K562 (cell line): ENCODE data around the gene AK2. TPM values are rescaled to one million over a fixed set of nuclear protein-coding genes. Genes with fewer than 3 reads are reported as not detected.

ENCODE experiments used
- ATAC-seq: fragments of 200-7000 bp; cut with Tn5 transposase; 3 replicates; pipeline ENCODE4 v1.9.1; 2020; ENCODE audit warnings: moderate library complexity
- BruUV-seq: library from RNA; stranded (reverse); fragments of 400-500 nt; replicated peaks from 2 replicates; lab custom pipeline; 2021; lab: Mats Ljungman, UMichigan
- CTCF ChIA-PET: fragments of 300-600 bp; formaldehyde crosslinking; extraction: SDS; loops from one replicate; lab custom pipeline; 2021; ENCODE audit warnings: low intra/inter-chr PET ratio; lab: Yijun Ruan, JAX
- POLR2A ChIA-PET: fragments of 300-600, 350-650 bp; sonication (Branson Sonifier 250); formaldehyde crosslinking; extraction: SDS; loops from one replicate; lab custom pipeline; 2021; ENCODE audit warnings: antibody characterized with exemption, inconsistent platforms; lab: Yijun Ruan, JAX
- DNase-seq, 4 experiments: peaks; one replicate each; pipeline versions ENCODE4 v3.0.0 to v3.0.0-alpha.2; 2011 to 2018; ENCODE audit warnings: low spot score in 3 of 4, mixed read lengths in 3 of 4; ENCODE audit errors: extremely low read depth in 1 of 4
- FAIRE-seq: peaks from 2 replicates; lab custom pipeline; 2011; peaks lifted over from hg19 to GRCh38; lab: Jason Lieb, UNC
- H2AFZ ChIP-seq: 2 replicates; pipeline ENCODE4 v1.6.0; 2011; ENCODE audit warnings: low read depth, low read length, control low read depth, inconsistent platforms
- H3K27ac ChIP-seq: fragments of 200-600 bp; 3 replicates; pipeline ENCODE4 v1.8.0; 2011; ENCODE audit warnings: low read depth, mild to moderate bottlenecking, control low read depth, inconsistent platforms, low read length, moderate library complexity, mixed read lengths; ENCODE audit errors: extremely low read depth
- H3K27me3 ChIP-seq, 2 experiments: fragments of 300-600 bp in 1 of 2; 2 replicates in 1 of 2; 3 replicates in 1 of 2; pipeline versions ENCODE4 v1.6.0 to v1.8.0; 2011; ENCODE audit warnings: inconsistent platforms in 2 of 2, low read length in 2 of 2, mild to moderate bottlenecking in 1 of 2, mixed read lengths in 1 of 2, moderate library complexity in 1 of 2; ENCODE audit not compliant: control insufficient read depth in 2 of 2, insufficient read depth in 2 of 2
- H3K36me3 ChIP-seq: fragments of 300-600 bp; 3 replicates; pipeline ENCODE4 v1.8.0; 2011; ENCODE audit warnings: mild to moderate bottlenecking, low read length, inconsistent platforms; ENCODE audit not compliant: control insufficient read depth, insufficient read depth
- H3K4me1 ChIP-seq, 2 experiments: fragments of 200-600 bp in 1 of 2; replicated peaks in 1 of 2; 2 replicates in 1 of 2; 3 replicates in 1 of 2; pipeline versions ENCODE4 v1.5.1 to v1.8.0; 2011; ENCODE audit warnings: inconsistent platforms in 2 of 2, low read length in 2 of 2, mild to moderate bottlenecking in 1 of 2, mixed read lengths in 1 of 2, moderate library complexity in 1 of 2; ENCODE audit not compliant: control insufficient read depth in 2 of 2, insufficient read depth in 2 of 2
- H3K4me2 ChIP-seq: 2 replicates; pipeline ENCODE4 v1.6.1; 2011; ENCODE audit warnings: low read length, control low read depth, inconsistent platforms, mixed read lengths; ENCODE audit not compliant: insufficient read depth
- H3K4me3 ChIP-seq: fragments of 200-600 bp; sonication (generic), shearing (Covaris generic); 2 replicates; pipeline ENCODE4 v1.5.1; 2016; ENCODE audit warnings: control low read depth, inconsistent platforms
- H3K79me2 ChIP-seq: fragments of 200-600 bp; 3 replicates; pipeline ENCODE4 v1.8.0; 2011; ENCODE audit warnings: low read length, inconsistent platforms; ENCODE audit not compliant: control insufficient read depth, insufficient read depth
- H3K9ac ChIP-seq, 2 experiments: 2 replicates each; pipeline versions ENCODE4 v1.6.0 to v1.6.1; 2011; ENCODE audit warnings: low read depth in 2 of 2, low read length in 2 of 2, control low read depth in 1 of 2, inconsistent platforms in 1 of 2, mild to moderate bottlenecking in 1 of 2, mixed read lengths in 1 of 2; ENCODE audit not compliant: insufficient read depth in 1 of 2
- H3K9me1 ChIP-seq: one replicate; pipeline ENCODE4 v1.6.0; 2011; ENCODE audit warnings: inconsistent platforms, mild to moderate bottlenecking, low read length, moderate library complexity; ENCODE audit not compliant: control insufficient read depth, insufficient read depth
- H3K9me3 ChIP-seq: replicated peaks from 2 replicates; pipeline ENCODE4 v1.5.1; 2011; ENCODE audit warnings: low read depth, low read length, inconsistent platforms; ENCODE audit not compliant: control insufficient read depth, insufficient read depth
- H4K20me1 ChIP-seq: replicated peaks from 2 replicates; pipeline ENCODE4 v1.6.1; 2011; ENCODE audit warnings: low read length, inconsistent platforms, mixed read lengths; ENCODE audit not compliant: control insufficient read depth, insufficient read depth
- CCNT2 ChIP-seq: IDR thresholded peaks from 2 replicates; pipeline ENCODE4 v1.6.1; 2011; ENCODE audit warnings: borderline replicate concordance, low read depth, mild to moderate bottlenecking, moderate library complexity, mixed read lengths, low read length; ENCODE audit not compliant: insufficient read length; ENCODE audit errors: extremely low read depth
- ELK1 ChIP-seq: sonication (generic); formaldehyde crosslinking; IDR thresholded peaks from 2 replicates; pipeline ENCODE4 v1.8.1; 2022; ENCODE audit warnings: missing genetic modification reagents
- HINFP ChIP-seq: fragments of 450-650 bp; conservative IDR thresholded peaks from 2 replicates; pipeline ENCODE4 v1.6.1; 2016; ENCODE audit warnings: missing genetic modification characterization, low read depth, mild to moderate bottlenecking, control low read depth, missing compliant biosample characterization
- NKRF ChIP-seq: fragments of 450-650 bp; IDR thresholded peaks from 2 replicates; pipeline ENCODE4 v1.6.1; 2016; ENCODE audit warnings: borderline replicate concordance
- PURB ChIP-seq: sonication (generic); formaldehyde crosslinking; IDR thresholded peaks from 2 replicates; pipeline ENCODE4 v1.9.0; 2021; ENCODE audit warnings: low read depth, mild to moderate bottlenecking, missing genetic modification reagents
- RAD51 ChIP-seq: fragments of 450-650 bp; IDR thresholded peaks from 2 replicates; pipeline ENCODE4 v1.7.1; 2016; ENCODE audit warnings: low read depth, mild to moderate bottlenecking, borderline replicate concordance
- TCF3 ChIP-seq: sonication (generic); formaldehyde crosslinking; IDR thresholded peaks from 2 replicates; pipeline ENCODE4 v1.4.0; 2020; ENCODE audit warnings: mild to moderate bottlenecking, missing genetic modification reagents
- ZFP91 ChIP-seq: sonication (generic); formaldehyde crosslinking; IDR thresholded peaks from 2 replicates; pipeline ENCODE4 v1.8.0; 2022; ENCODE audit warnings: mild to moderate bottlenecking, missing genetic modification reagents
- ZHX1 ChIP-seq: fragments of 150-350 bp; conservative IDR thresholded peaks from 2 replicates; pipeline ENCODE4 v1.6.1; 2014; ENCODE audit warnings: low read length
- ZNF239 ChIP-seq: fragments of 250-450 bp; sonication (Bioruptor Pico); IDR thresholded peaks from 2 replicates; pipeline ENCODE4 v1.4.0; 2020; ENCODE audit warnings: mild to moderate bottlenecking
- WGBS: fragments of 100-300 bp; shearing (Covaris generic); methylation state at CpG from one replicate; pipeline ENCODE4 v1.1.6; 2016; ENCODE audit warnings: low coverage, mixed read lengths; ENCODE audit not compliant: insufficient coverage; ENCODE audit errors: missing lambda C conversion rate; 5-methylcytosine and 5-hydroxymethylcytosine counted together
- in situ Hi-C: fragments of 300-500 bp; cut with MboI; formaldehyde crosslinking; loops from 4 replicates; pipeline ENCODE4 v1.15.0; 2018; ENCODE audit warnings: inconsistent platforms, mixed read lengths
- intact Hi-C: fragments of 100-400 bp; cut with micrococcal nuclease; formaldehyde crosslinking; loops from 2 replicates; pipeline ENCODE4 v1.14.2; 2022
- polyA plus RNA-seq, 8 experiments: library from polyadenylated mRNA; depleted of rRNA in 4 of 8; stranded (reverse) in 5 of 8; unstranded in 3 of 8; fragments of >200 nt; fragmentation: Nextera tagmentation in 2 of 8; fragmentation: Illumina TruSeq in 1 of 8; extraction: Ambion mirVana in 2 of 8; extraction: Trizol in 1 of 8; gene quantifications; 2 replicates each; pipeline versions ENCODE4 v1.2.1 to v1.2.3, GENCODE V29; 2011 to 2014; ENCODE audit warnings: inconsistent platforms in 1 of 8, missing spikeins in 1 of 8
- total RNA-seq, 7 experiments: library from RNA; depleted of rRNA in 6 of 7; stranded (reverse); fragments of >200 nt in 6 of 7; fragmentation: Illumina TruSeq in 2 of 7; extraction: Trizol in 2 of 7; gene quantifications; 2 replicates each; pipeline versions ENCODE4 v1.2.1 to v1.2.3, GENCODE V29; 2011 to 2021; ENCODE audit warnings: low replicate concordance in 1 of 7

Gene AK2
- total and polyA plus RNA-seq, 9 of the 15 experiments (the other 6 are each of a cell fraction or from before 2014, with no cell fraction given), result 105 to 1,050 (median 509) TPM

- Histone ChIP-seq H3K79me2 (peaks cover 36% of the 10 kb centered on the region), H3K27me3 (no peaks in the 10 kb centered on the region), H3K9me3 (no peaks in the 10 kb centered on the region), H3K4me2 (no peak overlapping the region), H3K9me1 (no peaks in the 10 kb centered on the region), H3K9ac (no peak overlapping the region), H3K36me3 (peaks cover 90% of the 10 kb centered on the region), H2AFZ (no peak overlapping the region), H3K4me3 (no peak overlapping the region), H3K4me1 (peaks cover 7 to 14% of the 10 kb centered on the region in 2 experiments; a peak in 4 of 5 replicates), H3K27ac (no peak overlapping the region)
- intact Hi-C loops, result no loop called here
- POLR2A ChIA-PET, result interaction anchor here (0.6 to 1.6 kb wide), 6 partner anchors 8 to 33 kb away, joined by 3 to 6 read pairs (median 4); no protein-coding TSS in a partner anchor
- CTCF ChIA-PET, result no interaction called here
- DNase-seq (no peak), FAIRE-seq (no peak), ATAC-seq (no peak)
- in situ Hi-C loops, result no loop called here
- WGBS, result 93% methylated on average over 3 of the region's 3 CpGs
- no TSS peak for BruUV-seq
- TF ChIP-seq PURB, result no peak
- no peak for TF ChIP-seq ZHX1
- no peak for TF ChIP-seq HINFP
- no peak for TF ChIP-seq CCNT2
- TF ChIP-seq RAD51, result no peak
- no peak for TF ChIP-seq TCF3 (CRISPR knock-in tag)
- no peak for TF ChIP-seq NKRF
- TF ChIP-seq ZFP91 (CRISPR knock-in tag), result no peak
- no peak for TF ChIP-seq ELK1 (CRISPR knock-in tag)
- TF ChIP-seq ZNF239 (CRISPR knock-in tag), result no peak
- TF ChIP-seq, all 486 proteins: peak for 0
- peaks cover 14% of the 10 kb centered on the region for H4K20me1 ChIP-seq
These were observed 18.6 kb downstream of the AK2 start for GRCh38 chr1:33018112-33018511.
